GM12878 (cell line): ENCODE data around the gene EFTUD2. TPM values are rescaled to one million over a fixed set of nuclear protein-coding genes. Genes with fewer than 3 reads are reported as not detected.

Source experiments
- ATF3 ChIP-seq: IDR thresholded peaks from 2 replicates; pipeline ENCODE4 v1.6.1; 2011; ENCODE audit warnings: low read depth, mild to moderate bottlenecking, low read length, moderate library complexity, borderline replicate concordance; ENCODE audit errors: extremely low read depth
- CBFB ChIP-seq: IDR thresholded peaks from 2 replicates; pipeline ENCODE4 v1.6.1; 2016; ENCODE audit warnings: antibody characterized with exemption, low read depth
- CBX5 ChIP-seq: sonication (generic); IDR thresholded peaks from 2 replicates; pipeline ENCODE4 v1.6.1; 2016; ENCODE audit warnings: low read depth, moderate library complexity, mild to moderate bottlenecking, inconsistent platforms
- CHD1 ChIP-seq: IDR thresholded peaks from 2 replicates; pipeline ENCODE4 v1.6.1; 2012; ENCODE audit warnings: low read depth, low read length, improper control_type of control experiment
- ESRRA ChIP-seq: IDR thresholded peaks from 2 replicates; pipeline ENCODE4 v1.6.1; 2012; ENCODE audit warnings: mild to moderate bottlenecking, low read length, improper control_type of control experiment
- ETV6 ChIP-seq, 2 experiments: fragments of 450-650 bp in 1 of 2; IDR thresholded peaks in 1 of 2; conservative IDR thresholded peaks in 1 of 2; 2 replicates each; pipeline ENCODE4 v1.6.1; 2014; ENCODE audit warnings: antibody characterized with exemption in 1 of 2, borderline replicate concordance in 1 of 2, low read depth in 1 of 2, mild to moderate bottlenecking in 1 of 2, moderate library complexity in 1 of 2
- GATAD2B ChIP-seq: fragments of 450-650 bp; conservative IDR thresholded peaks from 2 replicates; pipeline ENCODE4 v1.6.1; 2017; ENCODE audit warnings: low read depth, mild to moderate bottlenecking, moderate library complexity
- HDAC2 ChIP-seq: fragments of 200-600 bp; sonication (generic); IDR thresholded peaks from 2 replicates; pipeline ENCODE4 v1.6.1; 2017
- IRF3 ChIP-seq: fragments of 450-650 bp; IDR thresholded peaks from 2 replicates; pipeline ENCODE4 v1.6.1; 2014; ENCODE audit warnings: mild to moderate bottlenecking
- KLF5 ChIP-seq: fragments of 450-650 bp; IDR thresholded peaks from 2 replicates; pipeline ENCODE4 v1.6.1; 2014; ENCODE audit warnings: mild to moderate bottlenecking; ENCODE audit not compliant: partially characterized antibody
- MXI1 ChIP-seq: fragments of 150-350 bp; IDR thresholded peaks from 2 replicates; pipeline ENCODE4 v1.6.1; 2011; ENCODE audit warnings: low read depth, mild to moderate bottlenecking, inconsistent platforms, low read length, improper control_type of control experiment
- TCF12 ChIP-seq: IDR thresholded peaks from 2 replicates; pipeline ENCODE4 v1.6.1; 2011; ENCODE audit warnings: low read depth, mild to moderate bottlenecking, low read length
- TCF3 ChIP-seq: IDR thresholded peaks from 2 replicates; pipeline ENCODE4 v1.6.1; 2012; ENCODE audit warnings: low read depth, mild to moderate bottlenecking, low read length, borderline replicate concordance; ENCODE audit not compliant: insufficient read depth
- TCF7 ChIP-seq: IDR thresholded peaks from 2 replicates; pipeline ENCODE4 v1.6.1; 2014; ENCODE audit warnings: antibody characterized with exemption, borderline replicate concordance
- ZBTB11 ChIP-seq: fragments of 450-650 bp; formaldehyde crosslinking; IDR thresholded peaks from 2 replicates; pipeline ENCODE4 v1.5.0; 2022; ENCODE audit warnings: mild to moderate bottlenecking, missing genetic modification characterization
- ZBTB4 ChIP-seq: fragments of 450-650 bp; formaldehyde crosslinking; IDR thresholded peaks from 2 replicates; pipeline ENCODE4 v1.4.0; 2022; ENCODE audit warnings: mild to moderate bottlenecking, moderate library complexity
- polyA plus RNA-seq, 11 experiments: library from polyadenylated mRNA; depleted of rRNA in 4 of 11; unstranded in 6 of 11; stranded (reverse) in 5 of 11; fragments of >200 nt; fragmentation: Nextera tagmentation in 4 of 11; fragmentation: Illumina TruSeq in 1 of 11; extraction: Ambion mirVana in 4 of 11; extraction: Trizol in 1 of 11; gene quantifications; 1 replicate in 1 of 11; 2 replicates in 10 of 11; pipeline versions ENCODE4 v1.2.1 to v1.2.3, GENCODE V29; 2011 to 2016; ENCODE audit warnings: inconsistent platforms in 2 of 11, missing spikeins in 2 of 11, low read depth in 1 of 11
- total RNA-seq, 4 experiments: library from RNA; depleted of rRNA in 3 of 4; stranded (reverse); fragments of >200 nt in 3 of 4; fragmentation: Illumina TruSeq in 1 of 4; extraction: Trizol in 1 of 4; gene quantifications; 2 replicates each; pipeline versions ENCODE4 v1.2.1 to v1.2.3, GENCODE V29; 2013 to 2021
- TF ChIP-seq, protein P1 (sequence below): IDR thresholded peaks from 2 replicates; pipeline ENCODE4 v1.6.1; 2011; ENCODE audit warnings: borderline replicate concordance, low read depth, mild to moderate bottlenecking, moderate library complexity, mixed read lengths, low read length; ENCODE audit not compliant: insufficient read depth; ENCODE audit errors: extremely low read length
- TF ChIP-seq, protein P2 (sequence below): fragments of 450-650 bp; IDR thresholded peaks from 2 replicates; pipeline ENCODE4 v1.6.1; 2017; ENCODE audit warnings: mild to moderate bottlenecking

The EFTUD2 gene
- total and polyA plus RNA-seq, 10 of the 15 experiments (the other 5 are each of a cell fraction or from before 2014, with no cell fraction given): 33.0 to 198 (median 126) TPM

GRCh38 chr17:44899074-44899782 lies at the start of gene EFTUD2 (continued):
- no peak for TF ChIP-seq CBX5
- 0 out of 2 replicates have a peak, but pooled peaks have one; percentile 71 for TF ChIP-seq IRF3
- peak; percentile 67 for TF ChIP-seq ZBTB11
- TF ChIP-seq, protein P1, sequence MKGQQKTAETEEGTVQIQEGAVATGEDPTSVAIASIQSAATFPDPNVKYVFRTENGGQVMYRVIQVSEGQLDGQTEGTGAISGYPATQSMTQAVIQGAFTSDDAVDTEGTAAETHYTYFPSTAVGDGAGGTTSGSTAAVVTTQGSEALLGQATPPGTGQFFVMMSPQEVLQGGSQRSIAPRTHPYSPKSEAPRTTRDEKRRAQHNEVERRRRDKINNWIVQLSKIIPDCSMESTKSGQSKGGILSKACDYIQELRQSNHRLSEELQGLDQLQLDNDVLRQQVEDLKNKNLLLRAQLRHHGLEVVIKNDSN: peak; percentile 96
- no peak for TF ChIP-seq TCF7
- TF ChIP-seq HDAC2: no peak
- TF ChIP-seq CBFB: peak; percentile 96
- no peak for TF ChIP-seq ZBTB4 (CRISPR knock-in tag)
- TF ChIP-seq TCF12: peak; percentile 33; the same call in 1 of the 2 replicates
- TF ChIP-seq, protein P2, sequence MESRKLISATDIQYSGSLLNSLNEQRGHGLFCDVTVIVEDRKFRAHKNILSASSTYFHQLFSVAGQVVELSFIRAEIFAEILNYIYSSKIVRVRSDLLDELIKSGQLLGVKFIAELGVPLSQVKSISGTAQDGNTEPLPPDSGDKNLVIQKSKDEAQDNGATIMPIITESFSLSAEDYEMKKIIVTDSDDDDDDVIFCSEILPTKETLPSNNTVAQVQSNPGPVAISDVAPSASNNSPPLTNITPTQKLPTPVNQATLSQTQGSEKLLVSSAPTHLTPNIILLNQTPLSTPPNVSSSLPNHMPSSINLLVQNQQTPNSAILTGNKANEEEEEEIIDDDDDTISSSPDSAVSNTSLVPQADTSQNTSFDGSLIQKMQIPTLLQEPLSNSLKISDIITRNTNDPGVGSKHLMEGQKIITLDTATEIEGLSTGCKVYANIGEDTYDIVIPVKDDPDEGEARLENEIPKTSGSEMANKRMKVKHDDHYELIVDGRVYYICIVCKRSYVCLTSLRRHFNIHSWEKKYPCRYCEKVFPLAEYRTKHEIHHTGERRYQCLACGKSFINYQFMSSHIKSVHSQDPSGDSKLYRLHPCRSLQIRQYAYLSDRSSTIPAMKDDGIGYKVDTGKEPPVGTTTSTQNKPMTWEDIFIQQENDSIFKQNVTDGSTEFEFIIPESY: peak; percentile 87
- no peak for TF ChIP-seq TCF3
- TF ChIP-seq CHD1: no peak
- no peak for TF ChIP-seq KLF5
- peak in 1 of 2 experiments; percentile 73; a peak in 2 of 4 replicates for TF ChIP-seq ETV6 (conservative IDR thresholded peaks at IDR 0.05 in 1 of 2, IDR thresholded peaks at IDR 0.05 in 1 of 2; ENCODE audit: borderline replicate concordance in 1 of 2, low read depth in 1 of 2)
- peak; percentile 87 for TF ChIP-seq ATF3
- peak; percentile 65 for TF ChIP-seq GATAD2B
- peak; percentile 91 for TF ChIP-seq MXI1
- peak; percentile 71; the same call in 1 of the 2 replicates for TF ChIP-seq ESRRA
